Measurements from ENCODE around the gene LAMTOR3.

LAMTOR3 gene

DNA sequence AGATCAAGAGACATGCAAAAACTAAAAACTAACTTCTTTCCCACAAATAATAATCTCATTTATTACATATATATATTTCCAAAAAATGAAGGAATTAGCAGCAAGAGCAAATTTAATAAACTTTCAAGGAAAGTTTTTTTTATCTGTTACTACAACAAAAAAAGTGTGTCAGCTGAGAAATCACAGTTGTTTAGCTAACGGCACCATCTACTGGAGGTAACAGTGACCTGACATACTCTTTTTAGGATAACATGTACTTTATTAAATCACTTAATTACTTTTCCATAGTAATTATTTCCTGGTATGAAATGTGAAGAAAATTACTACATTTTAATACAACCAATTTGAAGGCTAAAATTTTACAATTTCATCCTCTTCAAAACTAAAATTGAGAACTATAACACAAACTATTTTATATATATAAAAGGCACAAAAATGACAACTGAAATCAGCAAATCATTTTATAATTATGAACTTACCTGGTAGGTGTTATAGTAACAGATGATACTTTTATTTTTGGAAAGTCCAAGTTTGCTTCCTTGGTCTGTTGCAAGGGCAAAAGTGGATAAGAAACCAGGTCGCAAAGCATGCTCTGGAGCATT is 9.1 kb downstream of the LAMTOR3 start:
- no peak for TF ChIP-seq GATA3 (IDR thresholded peaks at IDR 0.05; ENCODE audit: low read depth, low read length)
- TF ChIP-seq GATA2 (IDR thresholded peaks at IDR 0.05; ENCODE audit: low read depth, low read length), result no peak

DNA sequence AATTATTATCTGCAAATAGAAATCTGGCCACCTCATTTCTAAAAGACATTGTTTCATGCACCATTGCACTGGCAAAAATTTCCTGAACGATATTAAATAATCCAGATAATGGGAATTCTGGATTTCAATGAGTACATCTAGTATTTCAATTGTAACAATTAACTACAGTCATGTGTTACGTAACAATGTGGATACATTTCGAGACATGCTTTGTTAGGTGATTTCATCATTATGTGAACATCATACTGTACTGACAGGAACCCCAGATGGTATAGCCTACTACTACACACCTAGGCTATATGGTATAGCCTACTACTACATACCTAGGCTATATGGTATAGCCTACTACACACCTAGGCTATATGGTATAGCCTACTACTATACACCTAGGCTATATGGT is 14.8 kb downstream of the LAMTOR3 start:
- no peak for TF ChIP-seq GATA2 (IDR thresholded peaks at IDR 0.05; ENCODE audit: low read depth, low read length)
- no peak for TF ChIP-seq GATA3 (IDR thresholded peaks at IDR 0.05; ENCODE audit: low read depth, low read length)

DNA sequence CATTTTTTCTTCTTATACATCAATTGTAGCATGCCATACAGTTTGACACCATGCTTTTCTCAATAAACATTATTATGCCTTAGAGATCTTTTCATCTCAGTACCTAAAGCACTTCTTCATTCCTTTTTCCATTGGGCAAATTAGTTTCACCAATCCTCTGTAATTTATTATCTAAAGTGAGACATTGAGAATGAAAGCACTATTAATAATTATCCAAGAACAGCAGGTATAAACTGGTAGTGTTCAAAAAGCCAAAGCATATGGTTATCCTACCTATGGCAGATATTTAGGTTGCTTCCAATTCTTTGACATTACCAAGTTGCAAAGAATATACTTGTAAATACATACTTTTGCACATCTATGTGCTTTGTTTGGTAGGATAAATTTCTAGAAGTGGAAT is 15.6 kb downstream of the LAMTOR3 start:
- no peak for TF ChIP-seq GATA3 (IDR thresholded peaks at IDR 0.05; ENCODE audit: low read depth, low read length)

DNA sequence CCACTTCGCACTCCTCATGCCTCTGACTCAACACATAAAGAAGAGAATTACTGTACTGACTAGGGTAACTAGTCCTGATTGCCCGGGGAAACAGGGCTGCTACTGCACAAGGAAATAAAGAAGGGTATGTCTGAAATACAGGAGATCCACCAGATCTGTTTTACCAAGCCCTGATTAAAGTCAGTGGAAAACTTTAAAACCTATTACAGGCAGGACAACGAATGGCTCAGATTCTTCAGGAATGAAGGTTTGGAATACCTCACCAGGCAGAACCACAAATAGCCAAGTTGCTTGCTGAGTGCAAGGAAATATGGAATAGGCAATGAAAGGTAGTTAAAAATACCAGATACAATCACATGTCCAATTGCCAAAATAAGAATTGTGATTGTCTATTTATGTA is 17.3 kb downstream of the LAMTOR3 start:
- TF ChIP-seq GATA2 (IDR thresholded peaks at IDR 0.05; ENCODE audit: low read depth, low read length) (no peak), GATA3 (IDR thresholded peaks at IDR 0.05; ENCODE audit: low read depth, low read length) (no peak)

DNA sequence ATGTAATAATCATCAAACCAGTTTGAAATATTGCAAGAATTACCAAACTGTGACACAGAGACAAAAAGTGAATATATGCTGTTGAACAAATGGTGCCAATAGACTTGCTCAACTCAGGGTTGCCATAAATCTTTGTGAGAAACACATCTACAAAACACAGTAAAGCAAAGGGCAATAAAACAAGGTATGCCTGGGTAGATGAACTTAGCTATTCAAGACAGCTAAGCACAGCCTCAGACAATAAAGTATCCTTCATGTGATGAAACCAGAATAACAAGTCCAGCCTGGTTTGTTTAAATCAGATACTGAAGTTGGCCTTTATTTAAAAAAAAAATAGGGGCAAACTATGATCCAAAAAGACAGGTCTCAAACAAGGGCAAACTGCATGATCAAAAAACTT is 19.2 kb downstream of the LAMTOR3 start:
- TF ChIP-seq GATA2 (IDR thresholded peaks at IDR 0.05; ENCODE audit: low read depth, low read length) (no peak), GATA3 (IDR thresholded peaks at IDR 0.05; ENCODE audit: low read depth, low read length) (no peak)

DNA sequence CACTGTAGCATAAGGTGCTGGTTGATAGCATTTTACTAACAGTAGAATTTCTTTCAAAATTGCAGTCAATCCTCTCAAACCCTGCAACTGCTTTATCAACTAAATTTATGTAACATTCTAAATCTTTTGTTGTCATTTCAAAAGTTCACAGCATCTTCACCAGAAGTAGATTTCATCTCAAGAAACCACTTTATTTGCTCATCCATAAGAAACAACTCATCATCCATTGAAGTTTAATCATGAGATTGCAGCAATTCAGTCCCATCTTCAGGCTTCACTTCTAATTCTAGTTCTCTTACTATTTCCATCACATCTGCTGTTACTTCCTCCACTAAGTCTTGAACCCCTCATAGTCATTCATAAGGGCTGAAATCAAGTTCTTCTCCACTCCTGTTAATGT is 21.7 kb downstream of the LAMTOR3 start:
- TF ChIP-seq GATA3 (IDR thresholded peaks at IDR 0.05; ENCODE audit: low read depth, low read length) (no peak), GATA2 (IDR thresholded peaks at IDR 0.05; ENCODE audit: low read depth, low read length) (no peak)

DNA sequence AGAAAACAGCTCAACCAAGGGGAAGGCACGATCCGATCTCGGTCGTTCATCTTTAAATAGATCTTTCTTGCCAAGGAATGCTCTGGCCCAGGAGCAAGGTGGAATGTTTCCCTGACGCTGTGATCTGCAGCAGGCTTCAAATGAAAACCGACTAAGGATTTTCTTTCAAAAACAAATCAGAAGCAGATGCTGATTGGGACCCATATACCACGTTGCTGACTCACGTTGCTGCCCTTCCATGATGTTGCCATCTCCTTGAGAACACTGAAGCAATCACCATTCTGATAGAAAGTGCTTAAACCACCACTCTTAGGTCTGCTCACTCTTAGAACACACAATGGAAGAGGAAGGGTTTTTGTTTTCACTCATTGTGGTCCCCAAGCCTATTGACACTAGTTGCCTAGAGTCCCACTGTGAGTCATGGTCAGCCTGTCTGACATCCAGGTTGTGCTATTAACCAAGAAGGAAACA is 26.1 kb downstream of the LAMTOR3 start:
- TF ChIP-seq GATA3 (IDR thresholded peaks at IDR 0.05; ENCODE audit: low read depth, low read length), result no peak
- no peak for TF ChIP-seq GATA2 (IDR thresholded peaks at IDR 0.05; ENCODE audit: low read depth, low read length)

DNA sequence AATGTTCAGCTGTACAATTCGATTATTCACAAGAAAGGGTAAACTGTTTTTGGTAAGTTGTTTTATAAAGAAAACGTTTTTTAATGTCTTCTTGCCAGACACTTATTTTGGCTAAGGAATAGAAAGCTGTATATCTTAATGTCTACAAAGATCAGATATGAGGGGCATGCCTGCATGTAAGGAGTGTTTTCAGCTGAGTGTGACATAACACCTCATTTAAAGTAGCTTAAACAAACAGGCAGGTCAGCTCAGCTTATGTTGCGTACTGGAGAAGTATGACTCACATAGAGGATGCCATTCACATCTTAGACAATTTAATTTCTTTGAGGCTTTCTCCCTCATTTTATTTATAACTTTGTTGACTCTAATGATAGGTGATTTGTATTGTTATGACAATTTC is 30.4 kb downstream of the LAMTOR3 start:
- no peak for TF ChIP-seq GATA2 (IDR thresholded peaks at IDR 0.05; ENCODE audit: low read depth, low read length)
- TF ChIP-seq GATA3 (IDR thresholded peaks at IDR 0.05; ENCODE audit: low read depth, low read length), result no peak

DNA sequence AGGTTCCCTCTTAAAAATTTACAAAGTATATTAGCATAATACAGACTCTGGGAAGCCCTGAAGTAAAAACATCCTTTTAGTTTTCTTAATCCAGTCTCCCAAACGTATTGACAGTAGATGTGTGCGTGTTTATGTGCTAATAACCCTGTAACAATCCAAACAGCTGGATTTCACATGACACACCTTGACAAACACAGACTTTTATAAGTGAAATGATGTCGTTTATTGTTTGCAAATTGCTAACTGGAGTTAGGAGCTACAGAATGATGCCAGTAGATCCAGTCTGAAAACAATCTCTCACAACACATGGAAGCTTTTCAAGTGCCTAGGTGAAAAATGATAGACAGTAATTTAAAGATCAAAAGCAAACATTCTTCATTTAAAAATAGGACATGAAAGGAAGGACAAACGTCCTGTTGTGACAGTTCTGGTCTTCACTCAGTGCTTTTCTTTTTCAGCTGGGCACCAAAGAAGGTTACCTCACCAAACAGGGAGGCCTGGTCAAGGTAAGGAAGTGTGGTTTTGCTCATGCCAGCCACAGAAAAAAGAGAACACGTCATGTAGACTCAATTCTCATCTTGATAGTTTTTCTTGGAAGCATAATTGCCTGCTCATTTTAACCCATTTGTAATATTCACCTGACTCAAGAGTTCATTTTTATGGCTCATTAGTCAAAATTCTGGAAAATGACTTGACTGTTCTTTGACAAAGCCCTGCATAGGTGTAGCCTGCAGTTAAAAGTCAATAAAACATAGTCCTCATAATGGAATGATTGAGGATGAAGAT is 32.9 kb downstream of the LAMTOR3 start:
- TF ChIP-seq GATA3 (IDR thresholded peaks at IDR 0.05; ENCODE audit: low read depth, low read length), result no peak
- TF ChIP-seq GATA2 (IDR thresholded peaks at IDR 0.05; ENCODE audit: low read depth, low read length), result no peak

DNA sequence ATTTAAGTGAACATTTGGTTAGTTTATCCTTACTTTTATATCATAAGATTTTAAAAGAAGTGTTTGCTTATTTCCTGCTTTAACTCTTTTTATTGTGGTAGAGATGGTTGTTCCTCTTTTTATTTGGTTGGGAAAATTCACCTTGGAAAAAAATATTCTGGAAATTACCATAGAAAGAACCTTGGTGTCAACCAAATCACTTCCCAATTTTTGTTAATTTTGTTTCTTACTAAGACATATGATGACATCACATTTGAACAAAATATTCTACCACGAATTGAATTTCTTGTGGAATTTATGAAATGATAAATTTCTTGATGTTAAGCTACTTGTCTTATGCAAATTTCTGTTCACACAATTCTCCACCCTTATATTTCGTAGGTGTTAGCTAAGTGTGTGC is 33.7 kb downstream of the LAMTOR3 start:
- no peak for TF ChIP-seq GATA3 (IDR thresholded peaks at IDR 0.05; ENCODE audit: low read depth, low read length)
- TF ChIP-seq GATA2 (IDR thresholded peaks at IDR 0.05; ENCODE audit: low read depth, low read length), result no peak

DNA sequence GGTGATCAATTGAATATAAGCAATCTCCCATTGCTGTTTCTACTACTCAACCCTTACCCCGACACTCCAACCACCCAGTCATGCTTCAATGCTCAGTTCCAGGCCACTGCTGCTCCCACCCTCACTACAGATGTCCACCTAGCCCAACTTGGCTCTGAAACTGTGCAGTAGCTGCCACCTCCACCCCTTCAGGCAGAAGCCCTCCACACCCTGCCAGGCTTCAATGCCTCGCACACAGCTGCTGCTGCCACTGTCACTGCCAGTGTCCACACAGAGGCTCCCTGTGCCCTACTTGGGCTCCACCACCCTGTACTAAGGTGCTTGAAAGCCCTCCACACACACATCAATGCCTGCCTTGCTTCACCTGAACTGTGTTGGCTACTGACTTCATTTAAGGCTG is 34.6 kb downstream of the LAMTOR3 start:
- TF ChIP-seq GATA2 (IDR thresholded peaks at IDR 0.05; ENCODE audit: low read depth, low read length) (no peak), GATA3 (IDR thresholded peaks at IDR 0.05; ENCODE audit: low read depth, low read length) (no peak)

DNA sequence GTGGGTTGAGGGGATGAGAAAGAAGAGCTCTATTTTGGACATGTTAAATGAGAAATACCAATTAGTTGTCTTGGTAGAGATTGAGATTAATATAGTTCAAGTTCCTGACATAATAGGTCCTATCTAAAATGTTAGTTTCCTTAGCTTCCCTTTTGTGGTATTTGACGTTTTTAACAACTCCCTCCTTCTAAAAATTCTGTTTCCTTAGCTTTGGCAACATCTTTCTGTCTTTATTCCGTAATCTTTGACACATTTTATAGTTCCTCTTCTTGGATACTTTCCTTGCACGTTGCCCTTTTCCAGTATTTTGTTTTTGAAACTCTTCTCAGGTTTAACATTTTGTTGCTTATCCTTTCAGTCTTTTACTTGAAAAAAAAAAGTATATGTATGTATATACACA is 36.9 kb downstream of the LAMTOR3 start:
- TF ChIP-seq GATA3 (IDR thresholded peaks at IDR 0.05; ENCODE audit: low read depth, low read length), result no peak
- no peak for TF ChIP-seq GATA2 (IDR thresholded peaks at IDR 0.05; ENCODE audit: low read depth, low read length)

DNA sequence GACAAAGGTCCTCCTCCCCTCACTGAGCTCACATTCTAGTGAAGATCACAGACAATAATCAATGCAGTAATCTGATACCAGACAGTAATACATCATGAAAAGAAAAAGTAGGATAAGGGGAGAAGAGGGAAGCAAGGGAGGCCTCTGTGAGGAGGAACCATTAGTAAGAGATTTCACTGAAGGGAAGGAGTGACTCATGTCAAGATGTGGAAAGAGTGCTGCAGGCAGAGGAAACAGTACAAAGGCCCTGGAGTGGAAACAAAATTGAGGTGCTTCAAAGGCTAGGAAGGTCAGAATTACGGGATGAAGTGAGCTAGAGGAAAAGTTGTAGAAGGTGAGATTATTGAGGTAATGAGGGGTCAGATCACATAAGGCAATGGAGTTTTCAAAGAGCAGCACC is 38.1 kb downstream of the LAMTOR3 start:
- TF ChIP-seq GATA3 (IDR thresholded peaks at IDR 0.05; ENCODE audit: low read depth, low read length) (no peak), GATA2 (IDR thresholded peaks at IDR 0.05; ENCODE audit: low read depth, low read length) (no peak)

DNA sequence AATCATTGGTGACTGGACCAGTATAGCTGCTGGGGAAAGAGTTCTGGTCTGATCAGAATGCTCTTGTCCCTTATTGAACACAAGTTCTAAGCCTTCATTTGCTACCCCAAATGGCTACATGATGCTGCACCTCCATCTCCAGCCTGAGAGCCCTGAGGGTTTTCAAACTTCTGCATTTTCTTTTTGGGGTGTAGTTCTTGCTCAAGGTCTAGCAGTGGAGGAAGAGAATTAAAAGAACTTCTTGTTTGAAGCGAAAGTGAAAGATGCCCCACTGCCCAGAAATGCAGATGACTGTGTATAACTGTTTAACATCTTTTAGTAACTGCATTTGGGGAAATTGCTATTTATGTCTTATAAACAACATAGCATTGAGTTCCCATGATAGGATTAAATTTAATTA is 38.5 kb downstream of the LAMTOR3 start:
- TF ChIP-seq GATA3 (IDR thresholded peaks at IDR 0.05; ENCODE audit: low read depth, low read length) (no peak), GATA2 (IDR thresholded peaks at IDR 0.05; ENCODE audit: low read depth, low read length) (no peak)

DNA sequence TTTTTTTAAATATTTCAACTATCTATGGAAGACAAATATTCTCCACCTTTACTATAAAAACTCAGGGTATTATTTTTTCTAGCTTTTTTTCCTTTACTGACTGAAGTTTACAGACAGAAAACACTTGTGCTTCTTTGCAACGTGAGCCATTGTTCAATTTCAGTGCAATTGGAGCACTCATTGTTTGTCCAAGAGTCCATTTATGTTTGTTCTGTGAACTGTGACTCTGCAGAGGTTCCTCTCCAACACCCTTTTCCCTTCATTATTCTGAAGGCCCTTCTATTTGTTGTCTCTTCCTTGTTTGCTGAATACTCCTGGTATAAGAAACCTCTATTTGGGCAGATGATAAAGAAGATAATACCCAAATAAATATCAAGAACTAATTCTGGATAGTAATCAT is 40.2 kb downstream of the LAMTOR3 start:
- TF ChIP-seq GATA3 (IDR thresholded peaks at IDR 0.05; ENCODE audit: low read depth, low read length), result no peak
- TF ChIP-seq GATA2 (IDR thresholded peaks at IDR 0.05; ENCODE audit: low read depth, low read length), result no peak
